WTC11 (cell line): ENCODE data around the gene PITPNM3.

Experiments
- PRRX2 ChIP-seq: fragments of 250-450 bp; sonication (Bioruptor Pico); IDR thresholded peaks from 2 replicates; pipeline ENCODE4 v1.8.0; 2021; ENCODE audit warnings: mild to moderate bottlenecking
- SP1 ChIP-seq: sonication (generic); formaldehyde crosslinking; conservative IDR thresholded peaks from 2 replicates; pipeline ENCODE4 v1.8.1; 2022; ENCODE audit warnings: missing genetic modification reagents
- TCF7 ChIP-seq: sonication (generic); formaldehyde crosslinking; IDR thresholded peaks from 2 replicates; pipeline ENCODE4 v1.8.0; 2022; ENCODE audit warnings: mild to moderate bottlenecking, low read depth, missing genetic modification reagents, moderate library complexity
- TEAD4 ChIP-seq: sonication (generic); formaldehyde crosslinking; IDR thresholded peaks from 2 replicates; pipeline ENCODE4 v1.8.0; 2022; ENCODE audit warnings: mild to moderate bottlenecking, missing genetic modification reagents
- ZNF138 ChIP-seq: sonication (generic); formaldehyde crosslinking; conservative IDR thresholded peaks from 2 replicates; pipeline ENCODE4 v1.8.1; 2022; ENCODE audit warnings: mild to moderate bottlenecking, moderate library complexity, missing genetic modification reagents
- TF ChIP-seq, protein P1 (sequence below): fragments of 200-600 bp; IDR thresholded peaks from 2 replicates; pipeline ENCODE4 v1.8.0; 2022; ENCODE audit warnings: antibody characterized with exemption
- TF ChIP-seq, protein P2 (sequence below): sonication (generic); formaldehyde crosslinking; IDR thresholded peaks from 2 replicates; pipeline ENCODE4 v1.8.0; 2022; ENCODE audit warnings: mild to moderate bottlenecking, missing genetic modification reagents
- TF ChIP-seq, protein P3 (sequence below): sonication (generic); formaldehyde crosslinking; IDR thresholded peaks from 2 replicates; pipeline ENCODE4 v1.8.0; 2022; ENCODE audit warnings: missing genetic modification reagents
- TF ChIP-seq, protein P4 (sequence below): sonication (generic); formaldehyde crosslinking; IDR thresholded peaks from 2 replicates; pipeline ENCODE4 v1.8.0; 2022; ENCODE audit warnings: mild to moderate bottlenecking, missing genetic modification reagents

DNA sequence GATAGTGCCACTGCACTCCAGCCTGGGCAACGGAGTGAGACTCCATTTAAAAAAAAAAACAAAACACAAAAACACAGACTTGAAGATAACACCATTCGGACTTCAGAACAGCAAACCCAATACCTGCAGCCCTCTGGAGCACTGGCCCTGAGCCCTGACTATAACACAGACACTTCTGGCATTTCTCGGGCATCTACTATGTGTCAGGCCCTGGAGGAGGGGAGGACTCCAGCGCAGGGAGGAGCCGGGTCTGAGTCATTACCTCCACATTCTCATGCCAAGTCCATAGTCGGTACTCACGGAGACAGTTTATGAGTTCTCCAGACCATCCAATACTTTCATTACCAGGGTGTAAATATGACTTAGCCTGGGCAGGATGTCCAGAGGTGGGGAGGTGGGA is 48.8 kb downstream of the PITPNM3 start:
- TF ChIP-seq, protein P1, sequence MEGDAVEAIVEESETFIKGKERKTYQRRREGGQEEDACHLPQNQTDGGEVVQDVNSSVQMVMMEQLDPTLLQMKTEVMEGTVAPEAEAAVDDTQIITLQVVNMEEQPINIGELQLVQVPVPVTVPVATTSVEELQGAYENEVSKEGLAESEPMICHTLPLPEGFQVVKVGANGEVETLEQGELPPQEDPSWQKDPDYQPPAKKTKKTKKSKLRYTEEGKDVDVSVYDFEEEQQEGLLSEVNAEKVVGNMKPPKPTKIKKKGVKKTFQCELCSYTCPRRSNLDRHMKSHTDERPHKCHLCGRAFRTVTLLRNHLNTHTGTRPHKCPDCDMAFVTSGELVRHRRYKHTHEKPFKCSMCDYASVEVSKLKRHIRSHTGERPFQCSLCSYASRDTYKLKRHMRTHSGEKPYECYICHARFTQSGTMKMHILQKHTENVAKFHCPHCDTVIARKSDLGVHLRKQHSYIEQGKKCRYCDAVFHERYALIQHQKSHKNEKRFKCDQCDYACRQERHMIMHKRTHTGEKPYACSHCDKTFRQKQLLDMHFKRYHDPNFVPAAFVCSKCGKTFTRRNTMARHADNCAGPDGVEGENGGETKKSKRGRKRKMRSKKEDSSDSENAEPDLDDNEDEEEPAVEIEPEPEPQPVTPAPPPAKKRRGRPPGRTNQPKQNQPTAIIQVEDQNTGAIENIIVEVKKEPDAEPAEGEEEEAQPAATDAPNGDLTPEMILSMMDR = no peak
- TF ChIP-seq, protein P2, sequence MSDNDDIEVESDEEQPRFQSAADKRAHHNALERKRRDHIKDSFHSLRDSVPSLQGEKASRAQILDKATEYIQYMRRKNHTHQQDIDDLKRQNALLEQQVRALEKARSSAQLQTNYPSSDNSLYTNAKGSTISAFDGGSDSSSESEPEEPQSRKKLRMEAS (CRISPR knock-in tag) = no peak
- TF ChIP-seq, protein P3, sequence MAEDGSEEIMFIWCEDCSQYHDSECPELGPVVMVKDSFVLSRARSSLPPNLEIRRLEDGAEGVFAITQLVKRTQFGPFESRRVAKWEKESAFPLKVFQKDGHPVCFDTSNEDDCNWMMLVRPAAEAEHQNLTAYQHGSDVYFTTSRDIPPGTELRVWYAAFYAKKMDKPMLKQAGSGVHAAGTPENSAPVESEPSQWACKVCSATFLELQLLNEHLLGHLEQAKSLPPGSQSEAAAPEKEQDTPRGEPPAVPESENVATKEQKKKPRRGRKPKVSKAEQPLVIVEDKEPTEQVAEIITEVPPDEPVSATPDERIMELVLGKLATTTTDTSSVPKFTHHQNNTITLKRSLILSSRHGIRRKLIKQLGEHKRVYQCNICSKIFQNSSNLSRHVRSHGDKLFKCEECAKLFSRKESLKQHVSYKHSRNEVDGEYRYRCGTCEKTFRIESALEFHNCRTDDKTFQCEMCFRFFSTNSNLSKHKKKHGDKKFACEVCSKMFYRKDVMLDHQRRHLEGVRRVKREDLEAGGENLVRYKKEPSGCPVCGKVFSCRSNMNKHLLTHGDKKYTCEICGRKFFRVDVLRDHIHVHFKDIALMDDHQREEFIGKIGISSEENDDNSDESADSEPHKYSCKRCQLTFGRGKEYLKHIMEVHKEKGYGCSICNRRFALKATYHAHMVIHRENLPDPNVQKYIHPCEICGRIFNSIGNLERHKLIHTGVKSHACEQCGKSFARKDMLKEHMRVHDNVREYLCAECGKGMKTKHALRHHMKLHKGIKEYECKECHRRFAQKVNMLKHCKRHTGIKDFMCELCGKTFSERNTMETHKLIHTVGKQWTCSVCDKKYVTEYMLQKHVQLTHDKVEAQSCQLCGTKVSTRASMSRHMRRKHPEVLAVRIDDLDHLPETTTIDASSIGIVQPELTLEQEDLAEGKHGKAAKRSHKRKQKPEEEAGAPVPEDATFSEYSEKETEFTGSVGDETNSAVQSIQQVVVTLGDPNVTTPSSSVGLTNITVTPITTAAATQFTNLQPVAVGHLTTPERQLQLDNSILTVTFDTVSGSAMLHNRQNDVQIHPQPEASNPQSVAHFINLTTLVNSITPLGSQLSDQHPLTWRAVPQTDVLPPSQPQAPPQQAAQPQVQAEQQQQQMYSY (CRISPR knock-in tag) = no peak
- no peak for TF ChIP-seq SP1 (CRISPR knock-in tag)
- TF ChIP-seq, protein P4, sequence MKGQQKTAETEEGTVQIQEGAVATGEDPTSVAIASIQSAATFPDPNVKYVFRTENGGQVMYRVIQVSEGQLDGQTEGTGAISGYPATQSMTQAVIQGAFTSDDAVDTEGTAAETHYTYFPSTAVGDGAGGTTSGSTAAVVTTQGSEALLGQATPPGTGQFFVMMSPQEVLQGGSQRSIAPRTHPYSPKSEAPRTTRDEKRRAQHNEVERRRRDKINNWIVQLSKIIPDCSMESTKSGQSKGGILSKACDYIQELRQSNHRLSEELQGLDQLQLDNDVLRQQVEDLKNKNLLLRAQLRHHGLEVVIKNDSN (CRISPR knock-in tag) = no peak
- no peak for TF ChIP-seq TEAD4 (CRISPR knock-in tag)
- TF ChIP-seq ZNF138 = no peak
- no peak for TF ChIP-seq PRRX2 (CRISPR knock-in tag)
- no peak for TF ChIP-seq TCF7 (CRISPR knock-in tag)
